Hepatocyte (in vitro differentiated cells): ENCODE data around the gene CBR4.

Experiments
- EZH2 ChIP-seq: fragments of 200-600 bp; sonication (generic); IDR thresholded peaks from 2 replicates; pipeline ENCODE4 v1.6.1; 2016; ENCODE audit warnings: antibody characterized with exemption, mild to moderate bottlenecking, borderline replicate concordance
- EZH2phosphoT487 ChIP-seq: fragments of 200-600 bp; sonication (generic); IDR thresholded peaks from one replicate; pipeline ENCODE4 v1.6.1; 2018; ENCODE audit warnings: antibody characterized with exemption, mild to moderate bottlenecking, low read depth, moderate library complexity; ENCODE audit not compliant: unreplicated experiment, severe bottlenecking
- TF ChIP-seq, protein P1 (sequence below): fragments of 200-600 bp; sonication (generic); IDR thresholded peaks from 2 replicates; pipeline ENCODE4 v1.5.1; 2016; ENCODE audit warnings: antibody characterized with exemption, mild to moderate bottlenecking; ENCODE audit not compliant: poor library complexity

DNA sequence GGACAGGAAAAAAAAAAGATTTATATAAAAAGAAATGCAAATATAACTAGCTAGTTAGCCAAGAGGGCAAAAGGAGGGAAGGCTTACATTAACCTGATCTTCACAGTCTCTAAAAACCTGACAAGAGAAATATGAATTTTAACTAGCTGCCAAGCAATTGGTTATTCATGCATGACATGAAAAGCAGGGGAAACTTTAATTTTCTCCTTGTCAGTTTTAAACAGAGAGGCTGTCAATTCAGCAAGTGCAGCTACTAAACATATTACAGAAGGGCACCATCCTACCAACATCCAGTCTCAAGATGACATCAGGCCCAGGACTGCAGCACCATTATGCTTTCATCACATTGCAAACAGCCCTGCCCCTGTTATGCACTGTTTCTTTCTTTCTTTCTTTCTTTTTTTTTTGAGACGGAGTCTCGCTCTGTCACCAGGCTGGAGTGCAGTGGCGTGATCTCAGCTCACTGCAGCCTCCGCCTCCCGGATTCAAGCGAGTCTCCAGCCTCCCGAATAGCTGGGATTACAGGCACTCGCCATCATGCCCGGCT is 38.9 kb upstream of the CBR4 start:
- TF ChIP-seq, protein P1, sequence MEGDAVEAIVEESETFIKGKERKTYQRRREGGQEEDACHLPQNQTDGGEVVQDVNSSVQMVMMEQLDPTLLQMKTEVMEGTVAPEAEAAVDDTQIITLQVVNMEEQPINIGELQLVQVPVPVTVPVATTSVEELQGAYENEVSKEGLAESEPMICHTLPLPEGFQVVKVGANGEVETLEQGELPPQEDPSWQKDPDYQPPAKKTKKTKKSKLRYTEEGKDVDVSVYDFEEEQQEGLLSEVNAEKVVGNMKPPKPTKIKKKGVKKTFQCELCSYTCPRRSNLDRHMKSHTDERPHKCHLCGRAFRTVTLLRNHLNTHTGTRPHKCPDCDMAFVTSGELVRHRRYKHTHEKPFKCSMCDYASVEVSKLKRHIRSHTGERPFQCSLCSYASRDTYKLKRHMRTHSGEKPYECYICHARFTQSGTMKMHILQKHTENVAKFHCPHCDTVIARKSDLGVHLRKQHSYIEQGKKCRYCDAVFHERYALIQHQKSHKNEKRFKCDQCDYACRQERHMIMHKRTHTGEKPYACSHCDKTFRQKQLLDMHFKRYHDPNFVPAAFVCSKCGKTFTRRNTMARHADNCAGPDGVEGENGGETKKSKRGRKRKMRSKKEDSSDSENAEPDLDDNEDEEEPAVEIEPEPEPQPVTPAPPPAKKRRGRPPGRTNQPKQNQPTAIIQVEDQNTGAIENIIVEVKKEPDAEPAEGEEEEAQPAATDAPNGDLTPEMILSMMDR = no peak
- TF ChIP-seq EZH2 (no peak), EZH2phosphoT487 (no peak)
